ENCODE measurements around the gene OR11A1.

The OR11A1 gene, protein sequence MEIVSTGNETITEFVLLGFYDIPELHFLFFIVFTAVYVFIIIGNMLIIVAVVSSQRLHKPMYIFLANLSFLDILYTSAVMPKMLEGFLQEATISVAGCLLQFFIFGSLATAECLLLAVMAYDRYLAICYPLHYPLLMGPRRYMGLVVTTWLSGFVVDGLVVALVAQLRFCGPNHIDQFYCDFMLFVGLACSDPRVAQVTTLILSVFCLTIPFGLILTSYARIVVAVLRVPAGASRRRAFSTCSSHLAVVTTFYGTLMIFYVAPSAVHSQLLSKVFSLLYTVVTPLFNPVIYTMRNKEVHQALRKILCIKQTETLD

DNA sequence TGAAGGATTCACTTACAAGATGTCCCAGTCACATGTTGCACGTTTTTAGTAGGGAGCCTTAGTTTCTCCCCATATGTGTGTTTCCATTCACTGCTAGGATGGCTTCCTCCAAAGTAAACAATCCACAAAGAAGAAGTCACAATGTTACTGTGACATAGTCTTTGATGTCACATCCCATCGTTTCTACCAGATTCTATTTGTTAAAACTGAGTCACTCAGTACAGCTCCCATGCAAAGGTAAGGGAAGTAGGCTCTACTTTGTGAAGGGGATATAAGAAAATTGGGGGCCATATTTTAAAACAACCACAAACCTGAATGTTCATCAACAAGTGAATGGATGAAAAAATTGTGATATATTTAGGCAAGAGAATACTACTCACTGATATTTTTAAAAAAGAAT, at the start of gene OR11A1, which contains the start of gene OR2H1:
OR11A1 (minus strand) TSS at position 101 of the 400 bp plus-strand sequence. CDS start 29,430 bp downstream, outside the sequence.
OR2H1 (plus strand) TSS at position 185 of the 400 bp plus-strand sequence. CDS start 4,615 bp downstream, outside the sequence.
- FAIRE-seq = no peak

DNA sequence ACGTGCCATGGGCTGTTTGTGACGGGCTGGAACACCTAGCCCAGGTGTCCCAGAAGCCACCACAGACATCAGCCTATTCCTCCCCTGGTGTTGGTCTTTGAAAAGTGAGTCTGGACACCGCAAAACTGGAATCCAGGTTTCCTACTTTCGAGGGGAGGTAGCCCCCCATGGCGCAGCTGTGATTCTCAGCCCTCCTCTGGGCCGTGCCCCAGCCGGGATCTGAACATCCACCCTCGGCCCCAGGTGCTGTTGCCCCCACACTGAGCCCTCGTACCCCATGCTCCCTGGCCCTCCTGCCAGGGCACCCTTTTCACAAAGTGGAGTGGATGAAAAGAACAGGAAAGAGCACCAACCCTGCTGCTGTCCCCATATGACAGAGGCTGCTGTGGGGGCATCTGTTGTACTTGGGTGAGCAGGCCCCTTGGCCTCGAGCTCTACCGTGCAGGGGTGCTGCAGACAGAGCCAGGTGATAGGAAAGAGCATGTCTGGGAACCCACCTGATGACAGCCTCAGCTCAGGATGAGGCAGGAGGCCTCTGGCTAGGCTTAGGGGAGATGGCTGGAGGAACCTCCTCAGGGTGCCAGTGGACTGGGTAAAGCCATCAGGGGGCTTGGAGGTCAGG, 49.7 kb upstream of the OR11A1 start:
- FAIRE-seq = no peak

DNA sequence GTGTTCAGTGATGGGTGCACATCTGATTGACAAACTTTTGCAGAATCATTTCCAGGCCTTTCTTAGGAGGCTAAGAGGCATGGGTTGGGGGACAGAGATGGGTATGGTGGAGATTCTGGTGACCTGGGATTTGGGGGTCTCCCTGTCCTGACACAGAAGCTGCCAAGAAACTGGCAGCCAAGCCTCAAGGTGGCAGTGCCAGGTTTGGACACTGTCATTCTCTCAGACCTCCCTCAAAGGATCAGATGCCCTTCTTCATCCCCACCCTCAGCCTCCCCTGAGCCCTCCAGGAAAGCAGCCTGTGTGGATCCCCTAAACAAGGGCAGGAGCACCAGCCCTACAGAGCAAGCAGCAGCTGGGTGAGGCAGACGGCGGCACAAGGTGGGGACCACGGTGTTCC, 48.9 kb upstream of the OR11A1 start:
- no peak for FAIRE-seq

GRCh38 chr6:29504961-29505360, 48.1 kb upstream of the OR11A1 start:
- no peak for FAIRE-seq

- no peak for FAIRE-seq
Observed at GRCh38 chr6:29502597-29502996, 45.7 kb upstream of the OR11A1 start.

GRCh38 chr6:29502181-29502580, 45.3 kb upstream of the OR11A1 start:
- no peak for FAIRE-seq

GRCh38 chr6:29501106-29501505, 44.2 kb upstream of the OR11A1 start:
- no peak for FAIRE-seq

GRCh38 chr6:29500594-29500993, 43.7 kb upstream of the OR11A1 start:
- no peak for FAIRE-seq

DNA sequence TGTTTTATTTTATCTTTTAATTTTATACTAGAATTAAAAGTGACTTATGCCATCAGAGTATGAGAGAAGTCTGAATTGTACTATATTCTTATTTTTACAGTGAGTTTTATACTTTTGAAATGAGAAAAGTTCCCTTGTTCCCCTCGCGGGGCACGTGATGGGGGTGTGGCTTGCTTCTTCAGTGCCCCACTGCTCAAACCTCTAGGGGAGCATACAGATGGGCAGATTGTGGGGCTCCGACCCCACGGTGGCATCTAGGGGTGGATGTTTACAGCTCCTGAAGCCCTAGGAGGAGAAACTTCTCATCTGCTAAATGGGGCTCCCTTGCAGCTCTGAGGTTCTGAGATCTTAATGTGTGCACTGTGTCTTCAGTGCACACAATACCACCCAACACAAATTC, 42.8 kb upstream of the OR11A1 start:
- FAIRE-seq = no peak

DNA sequence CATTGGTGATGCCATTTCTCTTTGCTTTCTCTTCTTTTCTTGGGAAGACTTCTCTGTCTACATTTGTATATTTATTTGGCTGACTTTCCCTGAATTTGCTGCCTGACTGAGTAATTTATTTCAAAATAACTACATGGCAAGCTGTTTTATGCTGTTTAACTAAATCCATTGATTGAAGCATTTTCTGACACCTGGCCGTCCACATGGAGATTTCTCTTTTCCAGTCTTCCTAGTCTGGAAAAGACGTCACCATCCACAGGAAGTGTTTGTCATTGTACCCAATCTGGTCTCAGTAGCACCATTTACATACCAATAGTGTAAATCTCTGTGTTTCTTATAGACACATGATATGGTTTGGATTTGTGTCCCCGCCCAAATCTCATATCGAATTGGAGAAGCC, 40.1 kb upstream of the OR11A1 start:
- no peak for FAIRE-seq

DNA sequence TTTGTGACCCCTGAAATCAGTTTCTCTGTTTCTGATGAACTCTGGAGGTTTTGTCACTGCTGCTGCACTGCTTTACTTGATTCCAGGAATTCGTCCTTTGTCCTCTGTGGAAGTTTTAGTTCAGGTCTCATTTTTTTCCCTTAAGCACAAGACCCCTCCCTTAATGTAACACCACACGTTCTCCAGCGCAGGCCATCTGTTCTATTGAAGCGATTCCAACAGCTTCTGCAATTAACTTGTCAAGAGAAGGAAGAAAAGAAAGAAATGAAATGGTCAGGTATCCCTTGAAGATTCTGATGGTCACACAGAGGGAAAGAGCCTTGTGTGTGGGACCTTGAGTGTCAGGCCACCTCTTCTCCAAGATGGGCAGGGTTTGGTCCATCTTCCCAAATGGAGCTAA, 38.7 kb upstream of the OR11A1 start:
- no peak for FAIRE-seq

DNA sequence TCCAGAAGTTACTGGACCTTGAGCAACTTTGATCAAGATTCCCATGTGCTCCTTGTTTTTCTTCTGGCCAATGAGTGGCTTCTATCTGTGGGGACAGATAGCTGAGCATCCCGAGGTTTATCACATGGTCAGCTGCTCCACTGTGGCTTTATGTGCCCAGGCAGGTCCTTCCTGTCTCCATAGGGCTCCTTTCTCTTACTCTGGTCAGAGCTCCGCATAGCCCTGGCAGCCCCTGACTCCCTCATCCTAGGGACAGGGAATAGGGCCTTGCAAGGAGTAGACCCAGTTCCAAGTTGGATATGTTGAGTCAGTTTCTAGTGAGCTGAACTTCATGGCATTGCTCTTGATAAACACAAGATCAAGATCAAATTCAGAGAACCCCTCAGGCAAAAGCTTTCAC, 37.3 kb upstream of the OR11A1 start:
- FAIRE-seq = no peak

- no peak for FAIRE-seq
Observed at GRCh38 chr6:29493261-29493660, 36.4 kb upstream of the OR11A1 start.

- FAIRE-seq = no peak
Observed at GRCh38 chr6:29491574-29491973, 34.7 kb upstream of the OR11A1 start.

DNA sequence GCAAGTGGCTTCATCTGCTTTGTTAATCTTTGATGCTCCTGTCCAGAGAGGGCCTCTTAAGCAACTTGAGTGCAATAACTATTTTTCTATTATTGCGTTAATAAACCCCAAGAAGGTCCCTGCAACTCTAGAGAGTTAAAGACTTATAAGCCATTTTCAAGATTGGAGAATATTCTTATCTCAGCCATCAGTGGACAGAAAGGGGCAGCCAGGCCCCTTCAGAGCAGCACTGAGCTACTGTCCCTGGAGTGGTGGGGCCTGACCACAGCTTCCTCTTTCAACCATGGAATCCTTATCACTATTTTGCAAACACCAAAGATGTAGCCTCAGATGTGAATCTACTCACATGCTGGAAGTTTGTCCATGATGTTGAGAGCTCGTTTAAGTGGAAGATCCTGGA, 33.7 kb upstream of the OR11A1 start:
- no peak for FAIRE-seq

GRCh38 chr6:29490055-29490454, 33.2 kb upstream of the OR11A1 start:
- no peak for FAIRE-seq

DNA sequence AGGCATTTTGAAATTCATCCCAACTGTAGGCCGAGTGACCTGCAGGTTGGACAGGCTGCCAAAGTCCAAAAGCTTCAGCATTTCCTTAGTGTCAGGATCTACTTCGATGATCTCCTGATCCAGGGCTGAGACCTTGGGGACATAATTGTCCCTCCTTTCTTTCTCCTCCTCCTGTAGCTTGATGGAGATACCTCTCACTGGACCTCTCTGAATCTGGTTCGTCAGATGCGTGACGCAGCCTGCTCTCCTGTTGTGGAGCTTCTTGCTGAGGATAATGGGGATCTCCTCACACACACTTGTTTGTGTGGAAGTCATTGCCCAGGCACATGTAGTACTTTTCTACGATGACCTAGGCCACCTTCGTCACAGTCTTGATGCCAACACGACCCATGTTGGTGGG, 32.4 kb upstream of the OR11A1 start:
- no peak for FAIRE-seq

- peak; percentile 92 for FAIRE-seq
Observed at GRCh38 chr6:29488874-29489273, 32.0 kb upstream of the OR11A1 start.

- no peak for FAIRE-seq
Observed at GRCh38 chr6:29487660-29488059, 30.8 kb upstream of the OR11A1 start, which contains the start of gene MAS1L. Gene MAS1L, minus strand, starts transcription at chr6:29487956. Its CDS starts 54 bp downstream, at chr6:29487902.

- FAIRE-seq = no peak
Observed at GRCh38 chr6:29487131-29487530, 30.3 kb upstream of the OR11A1 start.

GRCh38 chr6:29486577-29486976, 29.7 kb upstream of the OR11A1 start:
- no peak for FAIRE-seq

DNA sequence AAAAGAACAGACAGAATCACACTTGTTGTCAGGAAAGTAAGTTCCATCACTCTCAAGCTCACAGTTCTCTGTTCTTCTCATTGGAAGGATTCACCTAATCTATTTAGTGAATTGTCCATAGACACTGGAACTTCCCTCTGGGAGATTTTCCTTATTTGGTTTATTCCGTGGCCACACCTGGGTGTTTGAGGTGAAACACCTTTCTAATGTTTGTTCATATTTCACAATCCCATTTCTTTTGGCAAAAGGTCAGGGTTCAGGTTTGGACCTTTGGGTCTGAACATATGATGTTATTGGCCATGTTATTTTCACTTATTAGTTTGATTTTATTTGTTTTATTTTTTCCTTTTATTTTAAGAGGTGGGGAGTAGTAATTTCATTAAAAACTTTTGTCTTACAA, 26.9 kb upstream of the OR11A1 start:
- no peak for FAIRE-seq

DNA sequence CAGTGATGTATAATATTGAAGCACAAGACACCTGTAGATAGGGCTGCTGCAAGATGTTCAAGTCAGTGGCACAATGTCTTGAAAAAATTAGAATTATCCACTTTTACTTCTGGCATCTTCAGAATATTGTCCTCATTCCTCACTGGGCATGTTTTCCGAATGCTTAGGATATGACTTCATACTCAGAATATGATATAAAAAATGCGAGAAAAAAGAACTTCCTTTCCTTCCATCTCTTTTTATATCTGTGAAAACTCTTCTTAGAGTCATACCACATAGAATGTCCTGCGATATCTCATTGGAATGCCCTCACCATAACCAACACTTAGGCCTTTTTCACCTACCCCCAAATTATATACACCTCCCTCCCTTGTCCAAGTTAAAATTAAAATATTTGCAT, 26.3 kb upstream of the OR11A1 start:
- FAIRE-seq = no peak

DNA sequence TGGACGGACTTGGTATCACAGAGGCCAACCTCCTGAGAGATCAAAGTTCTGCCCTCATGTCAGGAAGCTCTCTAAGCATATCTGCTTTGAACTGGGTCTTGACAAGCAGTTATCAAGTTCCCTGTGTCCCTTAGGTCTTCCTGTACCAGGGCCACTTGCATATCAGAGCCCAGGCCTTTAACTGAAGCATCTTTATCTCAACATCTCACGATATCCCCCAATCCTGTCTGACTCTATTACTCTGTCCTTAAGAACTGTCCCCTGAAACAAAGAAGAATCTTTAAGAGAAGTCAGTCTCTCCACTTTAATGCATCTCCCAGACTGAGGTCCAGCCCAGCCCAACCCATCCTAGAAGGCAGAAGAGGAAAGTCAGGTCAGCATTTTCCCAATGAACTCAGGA, 22.7 kb upstream of the OR11A1 start:
- no peak for FAIRE-seq

- no peak for FAIRE-seq
Observed at GRCh38 chr6:29478740-29479139, 21.9 kb upstream of the OR11A1 start.
